WTC11 (cell line): ENCODE data around the gene ZNF286A. TPM values are rescaled to one million over a fixed set of nuclear protein-coding genes. Genes with fewer than 3 reads are reported as not detected.
"Not testable (repeated sequence)": the region's sequence is repeated elsewhere in the genome, so short reads cannot be mapped to it uniquely, and the experiment has no call there.

Source experiments
- ATAC-seq: fragments of 200-7000 bp; cut with Tn5 transposase; 2 replicates; pipeline ENCODE4 v1.10.0; 2021; ENCODE audit warnings: mild to moderate bottlenecking, moderate library complexity
- CTCF ChIA-PET: fragments of 300-600 bp; sonication (Branson Sonifier 250); formaldehyde crosslinking; loops from one replicate; lab custom pipeline; 2021; ENCODE audit warnings: antibody characterized with exemption; lab: Charles Lee
- POLR2A ChIA-PET: fragments of 350-600 bp; sonication (Branson Sonifier 250); formaldehyde crosslinking; loops from one replicate; lab custom pipeline; 2021; ENCODE audit warnings: antibody characterized with exemption; lab: Charles Lee
- DNase-seq: peaks from one replicate; pipeline ENCODE4 v3.0.0; 2021; ENCODE audit warnings: low spot score
- H3K27ac Mint-ChIP-seq: 2 replicates; pipeline ENCODE4 v1.8.0; 2021; ENCODE audit warnings: mixed read lengths
- H3K27me3 Mint-ChIP-seq: 2 replicates; pipeline ENCODE4 v1.8.0; 2021; ENCODE audit warnings: low read depth, mild to moderate bottlenecking, moderate library complexity, mixed read lengths
- H3K36me3 Mint-ChIP-seq: 2 replicates; pipeline ENCODE4 v1.8.0; 2021; ENCODE audit warnings: mixed read lengths
- H3K4me1 Mint-ChIP-seq: 2 replicates; pipeline ENCODE4 v1.8.0; 2022; ENCODE audit warnings: mixed read lengths
- H3K4me3 Mint-ChIP-seq: 2 replicates; pipeline ENCODE4 v1.8.0; 2021; ENCODE audit warnings: mild to moderate bottlenecking, moderate library complexity, mixed read lengths
- H3K9me3 Mint-ChIP-seq: 2 replicates; pipeline ENCODE4 v1.8.0; 2021; ENCODE audit warnings: mixed read lengths
- CBFB ChIP-seq: sonication (generic); formaldehyde crosslinking; IDR thresholded peaks from 2 replicates; pipeline ENCODE4 v1.8.1; 2022; ENCODE audit warnings: mild to moderate bottlenecking, low read depth, missing genetic modification reagents
- ESRRA ChIP-seq: sonication (generic); formaldehyde crosslinking; IDR thresholded peaks from 2 replicates; pipeline ENCODE4 v1.8.1; 2022; ENCODE audit warnings: mild to moderate bottlenecking, missing genetic modification reagents, borderline replicate concordance
- GRHL2 ChIP-seq: fragments of 250-450 bp; sonication (Bioruptor Pico); IDR thresholded peaks from 2 replicates; pipeline ENCODE4 v1.8.0; 2022; ENCODE audit warnings: mild to moderate bottlenecking, moderate library complexity; ENCODE audit not compliant: insufficient replicate concordance, severe bottlenecking
- GTF2I ChIP-seq: fragments of 250-450 bp; sonication (Bioruptor Pico); conservative IDR thresholded peaks from 2 replicates; pipeline ENCODE4 v1.4.0; 2021; ENCODE audit warnings: mild to moderate bottlenecking
- IRF2 ChIP-seq: sonication (generic); formaldehyde crosslinking; IDR thresholded peaks from 2 replicates; pipeline ENCODE4 v1.8.0; 2022; ENCODE audit warnings: low read depth, missing genetic modification reagents, borderline replicate concordance
- JAZF1 ChIP-seq: fragments of 250-450 bp; sonication (Bioruptor Pico); IDR thresholded peaks from 2 replicates; pipeline ENCODE4 v1.9.0; 2021; ENCODE audit warnings: moderate library complexity, mild to moderate bottlenecking, inconsistent platforms
- TEAD4 ChIP-seq: sonication (generic); formaldehyde crosslinking; IDR thresholded peaks from 2 replicates; pipeline ENCODE4 v1.8.0; 2022; ENCODE audit warnings: mild to moderate bottlenecking, missing genetic modification reagents
- TP53 ChIP-seq: sonication (generic); formaldehyde crosslinking; IDR thresholded peaks from 2 replicates; pipeline ENCODE4 v1.8.1; 2023; ENCODE audit warnings: mild to moderate bottlenecking, missing genetic modification reagents
- USF2 ChIP-seq: sonication (generic); formaldehyde crosslinking; IDR thresholded peaks from 2 replicates; pipeline ENCODE4 v1.8.1; 2023; ENCODE audit warnings: mild to moderate bottlenecking, missing genetic modification reagents, moderate library complexity
- ZMAT4 ChIP-seq: fragments of 250-450 bp; sonication (Bioruptor Pico); IDR thresholded peaks from 2 replicates; pipeline ENCODE4 v1.9.0; 2021; ENCODE audit warnings: mild to moderate bottlenecking
- ZNF232 ChIP-seq: sonication (generic); formaldehyde crosslinking; IDR thresholded peaks from 2 replicates; pipeline ENCODE4 v1.8.0; 2022; ENCODE audit warnings: mild to moderate bottlenecking, missing genetic modification reagents
- ZNF423 ChIP-seq: fragments of 250-450 bp; sonication (Bioruptor Pico); IDR thresholded peaks from 2 replicates; pipeline ENCODE4 v2.1.2; 2022; ENCODE audit warnings: mild to moderate bottlenecking, moderate library complexity
- ZNF671 ChIP-seq: fragments of 250-450 bp; sonication (Bioruptor Pico); IDR thresholded peaks from 2 replicates; pipeline ENCODE4 v1.8.0; 2021; ENCODE audit warnings: mild to moderate bottlenecking
- total RNA-seq: library from RNA; stranded (reverse); gene quantifications from 3 replicates; pipeline ENCODE4 v1.2.3, GENCODE V29; 2021
- TF ChIP-seq, protein P1 (sequence below): sonication (generic); formaldehyde crosslinking; IDR thresholded peaks from 2 replicates; pipeline ENCODE4 v1.8.0; 2022; ENCODE audit warnings: mild to moderate bottlenecking, missing genetic modification reagents
- TF ChIP-seq, protein P2 (sequence below): sonication (generic); formaldehyde crosslinking; IDR thresholded peaks from 2 replicates; pipeline ENCODE4 v1.8.0; 2023; ENCODE audit warnings: missing genetic modification reagents
- TF ChIP-seq, protein P3 (sequence below): fragments of 250-450 bp; sonication (Bioruptor Pico); IDR thresholded peaks from 2 replicates; pipeline ENCODE4 v1.9.0; 2021; ENCODE audit warnings: moderate library complexity, mild to moderate bottlenecking, inconsistent platforms, borderline replicate concordance
- TF ChIP-seq, protein P4 (sequence below): sonication (generic); formaldehyde crosslinking; IDR thresholded peaks from 2 replicates; pipeline ENCODE4 v1.8.0; 2022; ENCODE audit warnings: mild to moderate bottlenecking, missing genetic modification reagents
- TF ChIP-seq, protein P5 (sequence below): sonication (generic); formaldehyde crosslinking; conservative IDR thresholded peaks from 2 replicates; pipeline ENCODE4 v1.8.1; 2022; ENCODE audit warnings: mild to moderate bottlenecking, missing genetic modification reagents
- TF ChIP-seq, protein P6 (sequence below): sonication (generic); formaldehyde crosslinking; IDR thresholded peaks from 2 replicates; pipeline ENCODE4 v1.8.1; 2022; ENCODE audit warnings: missing genetic modification reagents, borderline replicate concordance

The ZNF286A gene
- total RNA-seq, 1 experiment from 2014 or later, result 83.6 TPM

GRCh38 chr17:15651583-15652110, 47.9 kb upstream of the ZNF286A start:
- Mint-ChIP-seq H3K9me3 (no peaks in the 10 kb centered on the region), H3K27me3 (no peaks in the 10 kb centered on the region), H3K36me3 (peaks cover 11% of the 10 kb centered on the region; the same call in 1 of the 2 replicates), H3K4me3 (peak overlapping the region; percentile 23; the same call in 1 of the 2 replicates), H3K27ac (peak overlapping the region; percentile 84), H3K4me1 (peaks cover 37% of the 10 kb centered on the region)
- DNase-seq (peak; percentile 42), ATAC-seq (peak; percentile 98)
- TF ChIP-seq TP53, result no peak
- TF ChIP-seq USF2 (CRISPR knock-in tag), result peak; percentile 79
- TF ChIP-seq, protein P1, sequence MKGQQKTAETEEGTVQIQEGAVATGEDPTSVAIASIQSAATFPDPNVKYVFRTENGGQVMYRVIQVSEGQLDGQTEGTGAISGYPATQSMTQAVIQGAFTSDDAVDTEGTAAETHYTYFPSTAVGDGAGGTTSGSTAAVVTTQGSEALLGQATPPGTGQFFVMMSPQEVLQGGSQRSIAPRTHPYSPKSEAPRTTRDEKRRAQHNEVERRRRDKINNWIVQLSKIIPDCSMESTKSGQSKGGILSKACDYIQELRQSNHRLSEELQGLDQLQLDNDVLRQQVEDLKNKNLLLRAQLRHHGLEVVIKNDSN (CRISPR knock-in tag), result peak; percentile 72; the same call in 1 of the 2 replicates
- TF ChIP-seq ZMAT4 (CRISPR knock-in tag), result no peak
- no peak for TF ChIP-seq GTF2I (CRISPR knock-in tag)
- ChIA-PET CTCF (interaction anchor here (0.8 kb wide), 1 partner anchor 31 kb away, joined by 4 read pairs; no protein-coding TSS in a partner anchor), POLR2A (interaction anchor here (0.6 to 0.7 kb wide), 2 partner anchors 27 to 270 kb away, joined by 3 read pairs; no protein-coding TSS in a partner anchor)

DNA sequence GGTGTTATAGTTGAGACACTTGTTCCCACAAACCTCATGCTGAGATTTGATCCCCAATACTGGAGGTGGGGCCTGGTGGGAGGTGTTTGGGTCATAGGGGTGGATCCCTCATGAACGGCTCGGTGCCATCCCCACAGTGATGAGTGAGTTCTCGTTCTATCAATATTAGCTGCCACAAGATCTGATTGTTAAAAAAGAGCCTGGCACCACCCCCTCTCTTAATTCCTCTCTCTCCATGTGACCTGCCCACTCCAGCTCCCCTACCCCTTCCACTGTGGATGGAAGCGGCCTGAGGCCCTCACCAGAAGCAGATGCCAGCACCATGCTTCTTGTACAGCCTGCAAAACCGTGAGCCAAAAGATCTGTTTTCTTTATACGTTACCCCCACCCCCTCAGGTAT, 46.6 kb upstream of the ZNF286A start:
- H3K27me3 Mint-ChIP-seq, result no peaks in the 10 kb centered on the region
- peak overlapping the region; percentile 64 for H3K27ac Mint-ChIP-seq
- H3K36me3 Mint-ChIP-seq, result peaks cover 20% of the 10 kb centered on the region
- TF ChIP-seq JAZF1 (CRISPR knock-in tag) (no peak), IRF2 (CRISPR knock-in tag) (no peak), TEAD4 (CRISPR knock-in tag) (no peak)
- TF ChIP-seq, protein P2, sequence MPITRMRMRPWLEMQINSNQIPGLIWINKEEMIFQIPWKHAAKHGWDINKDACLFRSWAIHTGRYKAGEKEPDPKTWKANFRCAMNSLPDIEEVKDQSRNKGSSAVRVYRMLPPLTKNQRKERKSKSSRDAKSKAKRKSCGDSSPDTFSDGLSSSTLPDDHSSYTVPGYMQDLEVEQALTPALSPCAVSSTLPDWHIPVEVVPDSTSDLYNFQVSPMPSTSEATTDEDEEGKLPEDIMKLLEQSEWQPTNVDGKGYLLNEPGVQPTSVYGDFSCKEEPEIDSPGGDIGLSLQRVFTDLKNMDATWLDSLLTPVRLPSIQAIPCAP, result no peak
- TF ChIP-seq, protein P3, sequence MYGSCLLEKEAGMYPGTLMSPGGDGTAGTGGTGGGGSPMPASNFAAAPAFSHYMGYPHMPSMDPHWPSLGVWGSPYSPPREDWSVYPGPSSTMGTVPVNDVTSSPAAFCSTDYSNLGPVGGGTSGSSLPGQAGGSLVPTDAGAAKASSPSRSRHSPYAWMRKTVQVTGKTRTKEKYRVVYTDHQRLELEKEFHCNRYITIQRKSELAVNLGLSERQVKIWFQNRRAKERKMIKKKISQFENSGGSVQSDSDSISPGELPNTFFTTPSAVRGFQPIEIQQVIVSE (CRISPR knock-in tag), result no peak
- TF ChIP-seq, protein P4, sequence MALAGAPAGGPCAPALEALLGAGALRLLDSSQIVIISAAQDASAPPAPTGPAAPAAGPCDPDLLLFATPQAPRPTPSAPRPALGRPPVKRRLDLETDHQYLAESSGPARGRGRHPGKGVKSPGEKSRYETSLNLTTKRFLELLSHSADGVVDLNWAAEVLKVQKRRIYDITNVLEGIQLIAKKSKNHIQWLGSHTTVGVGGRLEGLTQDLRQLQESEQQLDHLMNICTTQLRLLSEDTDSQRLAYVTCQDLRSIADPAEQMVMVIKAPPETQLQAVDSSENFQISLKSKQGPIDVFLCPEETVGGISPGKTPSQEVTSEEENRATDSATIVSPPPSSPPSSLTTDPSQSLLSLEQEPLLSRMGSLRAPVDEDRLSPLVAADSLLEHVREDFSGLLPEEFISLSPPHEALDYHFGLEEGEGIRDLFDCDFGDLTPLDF (CRISPR knock-in tag), result no peak
- no peaks in the 10 kb centered on the region for H3K9me3 Mint-ChIP-seq
- no peak overlapping the region for H3K4me3 Mint-ChIP-seq
- no peak for ATAC-seq
- ChIA-PET CTCF (no interaction called here), POLR2A (no interaction called here)
- no peak for DNase-seq
- peaks cover 37% of the 10 kb centered on the region for H3K4me1 Mint-ChIP-seq

GRCh38 chr17:15654401-15654800, 45.2 kb upstream of the ZNF286A start:
- ATAC-seq, CTCF ChIA-PET, H3K4me3 Mint-ChIP-seq, H3K9me3 Mint-ChIP-seq, DNase-seq, POLR2A ChIA-PET, H3K27me3 Mint-ChIP-seq: not testable (repeated sequence)
- Mint-ChIP-seq H3K27ac (peak overlapping the region; percentile 16), H3K36me3 (peaks cover 24% of the 10 kb centered on the region), H3K4me1 (peaks cover 37% of the 10 kb centered on the region)

- ATAC-seq (no peak), DNase-seq (no peak)
- H3K4me1 Mint-ChIP-seq, result peaks cover 37% of the 10 kb centered on the region
- no peak overlapping the region for H3K4me3 Mint-ChIP-seq
- no peaks in the 10 kb centered on the region for H3K9me3 Mint-ChIP-seq
- H3K36me3 Mint-ChIP-seq, result peaks cover 24% of the 10 kb centered on the region
- no peak overlapping the region; the same call in 1 of the 2 replicates for H3K27ac Mint-ChIP-seq
- CTCF ChIA-PET, result no interaction called here
- no peaks in the 10 kb centered on the region for H3K27me3 Mint-ChIP-seq
- POLR2A ChIA-PET, result no interaction called here
- TF ChIP-seq GRHL2 (no peak), CBFB (CRISPR knock-in tag) (no peak), ESRRA (no peak), ZNF671 (no peak), ZNF423 (CRISPR knock-in tag) (no peak), ZNF232 (CRISPR knock-in tag) (no peak)
- TF ChIP-seq, protein P5, sequence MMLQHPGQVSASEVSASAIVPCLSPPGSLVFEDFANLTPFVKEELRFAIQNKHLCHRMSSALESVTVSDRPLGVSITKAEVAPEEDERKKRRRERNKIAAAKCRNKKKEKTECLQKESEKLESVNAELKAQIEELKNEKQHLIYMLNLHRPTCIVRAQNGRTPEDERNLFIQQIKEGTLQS (CRISPR knock-in tag), result no peak
- TF ChIP-seq, protein P6, sequence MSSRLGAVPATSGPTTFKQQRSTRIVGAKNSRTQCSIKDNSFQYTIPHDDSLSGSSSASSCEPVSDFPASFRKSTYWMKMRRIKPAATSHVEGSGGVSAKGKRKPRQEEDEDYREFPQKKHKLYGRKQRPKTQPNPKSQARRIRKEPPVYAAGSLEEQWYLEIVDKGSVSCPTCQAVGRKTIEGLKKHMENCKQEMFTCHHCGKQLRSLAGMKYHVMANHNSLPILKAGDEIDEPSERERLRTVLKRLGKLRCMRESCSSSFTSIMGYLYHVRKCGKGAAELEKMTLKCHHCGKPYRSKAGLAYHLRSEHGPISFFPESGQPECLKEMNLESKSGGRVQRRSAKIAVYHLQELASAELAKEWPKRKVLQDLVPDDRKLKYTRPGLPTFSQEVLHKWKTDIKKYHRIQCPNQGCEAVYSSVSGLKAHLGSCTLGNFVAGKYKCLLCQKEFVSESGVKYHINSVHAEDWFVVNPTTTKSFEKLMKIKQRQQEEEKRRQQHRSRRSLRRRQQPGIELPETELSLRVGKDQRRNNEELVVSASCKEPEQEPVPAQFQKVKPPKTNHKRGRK, result no peak
- TF ChIP-seq, protein P3 (CRISPR knock-in tag), result no peak
Measured at GRCh38 chr17:15654886-15655561, 44.5 kb upstream of the ZNF286A start.
